Ovary (tissue), 3 donors: ENCODE measurements around the gene SLC6A2.

ENCODE experiments used
- POLR2A ChIP-seq: fragments of 450-650 bp; IDR thresholded peaks from one replicate; pipeline ENCODE4 v1.6.1; 2017; ENCODE audit warnings: antibody characterized with exemption, mild to moderate bottlenecking, moderate library complexity
- TF ChIP-seq, protein P1 (sequence below), 3 donors: fragments of 450-650 bp in 2 of 3; fragments of 200-600 bp in 1 of 3; IDR thresholded peaks; one replicate each; pipeline versions ENCODE4 v1.5.1 to v1.8.0; 2016 to 2022; ENCODE audit warnings: antibody characterized with exemption in 3 of 3, mild to moderate bottlenecking in 1 of 3
- donor health status: DM: no; HTN: no; CAD: no.

DNA sequence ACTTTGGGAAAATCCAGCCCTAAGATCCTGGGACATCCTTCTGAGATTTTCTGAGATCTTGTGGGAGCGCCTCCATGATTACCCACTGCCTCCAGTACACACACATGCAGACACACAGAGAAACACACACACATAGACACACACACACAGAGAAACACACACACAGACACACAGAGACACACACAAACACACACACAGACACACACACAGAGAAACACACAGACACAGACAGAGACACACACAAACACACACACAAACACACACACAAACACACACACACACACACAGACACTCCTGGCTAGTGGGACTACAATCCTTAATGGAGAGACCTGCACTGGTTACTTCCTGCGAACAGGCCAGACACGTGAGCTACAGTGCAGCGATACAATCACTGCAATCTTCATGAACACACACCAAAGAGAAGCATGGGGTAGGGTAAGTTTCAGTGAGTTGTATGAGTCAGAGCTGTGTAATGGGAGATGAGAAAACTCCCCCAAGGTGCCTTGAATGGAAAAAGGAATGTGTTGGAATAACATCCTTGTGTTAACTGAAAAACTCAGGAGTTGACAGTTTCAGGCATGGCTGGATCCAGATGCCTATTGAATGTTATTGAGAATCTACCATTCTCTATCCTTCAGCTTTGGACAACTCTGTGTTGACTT, 79.5 kb downstream of the SLC6A2 start:
- TF ChIP-seq, protein P1, sequence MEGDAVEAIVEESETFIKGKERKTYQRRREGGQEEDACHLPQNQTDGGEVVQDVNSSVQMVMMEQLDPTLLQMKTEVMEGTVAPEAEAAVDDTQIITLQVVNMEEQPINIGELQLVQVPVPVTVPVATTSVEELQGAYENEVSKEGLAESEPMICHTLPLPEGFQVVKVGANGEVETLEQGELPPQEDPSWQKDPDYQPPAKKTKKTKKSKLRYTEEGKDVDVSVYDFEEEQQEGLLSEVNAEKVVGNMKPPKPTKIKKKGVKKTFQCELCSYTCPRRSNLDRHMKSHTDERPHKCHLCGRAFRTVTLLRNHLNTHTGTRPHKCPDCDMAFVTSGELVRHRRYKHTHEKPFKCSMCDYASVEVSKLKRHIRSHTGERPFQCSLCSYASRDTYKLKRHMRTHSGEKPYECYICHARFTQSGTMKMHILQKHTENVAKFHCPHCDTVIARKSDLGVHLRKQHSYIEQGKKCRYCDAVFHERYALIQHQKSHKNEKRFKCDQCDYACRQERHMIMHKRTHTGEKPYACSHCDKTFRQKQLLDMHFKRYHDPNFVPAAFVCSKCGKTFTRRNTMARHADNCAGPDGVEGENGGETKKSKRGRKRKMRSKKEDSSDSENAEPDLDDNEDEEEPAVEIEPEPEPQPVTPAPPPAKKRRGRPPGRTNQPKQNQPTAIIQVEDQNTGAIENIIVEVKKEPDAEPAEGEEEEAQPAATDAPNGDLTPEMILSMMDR (IDR thresholded peaks at IDR 0.05), result no peak
- TF ChIP-seq POLR2A, result no peak
